K562 (cell line): ENCODE results near the gene CS. TPM values are rescaled to one million over a fixed set of nuclear protein-coding genes. Genes with fewer than 3 reads are reported as not detected.
A peak's percentile ranks its signal among the peaks of the same experiment; 100 is the strongest.

ENCODE experiments used
- ATAC-seq: fragments of 200-7000 bp; cut with Tn5 transposase; 3 replicates; pipeline ENCODE4 v1.9.1; 2020; ENCODE audit warnings: moderate library complexity
- BruUV-seq: library from RNA; stranded (reverse); fragments of 400-500 nt; replicated peaks from 2 replicates; lab custom pipeline; 2021; lab: Mats Ljungman, UMichigan
- CTCF ChIA-PET: fragments of 300-600 bp; formaldehyde crosslinking; extraction: SDS; loops from one replicate; lab custom pipeline; 2021; ENCODE audit warnings: low intra/inter-chr PET ratio; lab: Yijun Ruan, JAX
- POLR2A ChIA-PET: fragments of 300-600, 350-650 bp; sonication (Branson Sonifier 250); formaldehyde crosslinking; extraction: SDS; loops from one replicate; lab custom pipeline; 2021; ENCODE audit warnings: antibody characterized with exemption, inconsistent platforms; lab: Yijun Ruan, JAX
- DNase-seq, 4 experiments: peaks; one replicate each; pipeline versions ENCODE4 v3.0.0 to v3.0.0-alpha.2; 2011 to 2018; ENCODE audit warnings: low spot score in 3 of 4, mixed read lengths in 3 of 4; ENCODE audit errors: extremely low read depth in 1 of 4
- FAIRE-seq: peaks from 2 replicates; lab custom pipeline; 2011; peaks lifted over from hg19 to GRCh38; lab: Jason Lieb, UNC
- H2AFZ ChIP-seq: 2 replicates; pipeline ENCODE4 v1.6.0; 2011; ENCODE audit warnings: low read depth, low read length, control low read depth, inconsistent platforms
- H3K27ac ChIP-seq: fragments of 200-600 bp; 3 replicates; pipeline ENCODE4 v1.8.0; 2011; ENCODE audit warnings: low read depth, mild to moderate bottlenecking, control low read depth, inconsistent platforms, low read length, moderate library complexity, mixed read lengths; ENCODE audit errors: extremely low read depth
- H3K27me3 ChIP-seq, 2 experiments: fragments of 300-600 bp in 1 of 2; 2 replicates in 1 of 2; 3 replicates in 1 of 2; pipeline versions ENCODE4 v1.6.0 to v1.8.0; 2011; ENCODE audit warnings: inconsistent platforms in 2 of 2, low read length in 2 of 2, mild to moderate bottlenecking in 1 of 2, mixed read lengths in 1 of 2, moderate library complexity in 1 of 2; ENCODE audit not compliant: control insufficient read depth in 2 of 2, insufficient read depth in 2 of 2
- H3K36me3 ChIP-seq: fragments of 300-600 bp; 3 replicates; pipeline ENCODE4 v1.8.0; 2011; ENCODE audit warnings: mild to moderate bottlenecking, low read length, inconsistent platforms; ENCODE audit not compliant: control insufficient read depth, insufficient read depth
- H3K4me1 ChIP-seq, 2 experiments: fragments of 200-600 bp in 1 of 2; replicated peaks in 1 of 2; 2 replicates in 1 of 2; 3 replicates in 1 of 2; pipeline versions ENCODE4 v1.5.1 to v1.8.0; 2011; ENCODE audit warnings: inconsistent platforms in 2 of 2, low read length in 2 of 2, mild to moderate bottlenecking in 1 of 2, mixed read lengths in 1 of 2, moderate library complexity in 1 of 2; ENCODE audit not compliant: control insufficient read depth in 2 of 2, insufficient read depth in 2 of 2
- H3K4me2 ChIP-seq: 2 replicates; pipeline ENCODE4 v1.6.1; 2011; ENCODE audit warnings: low read length, control low read depth, inconsistent platforms, mixed read lengths; ENCODE audit not compliant: insufficient read depth
- H3K4me3 ChIP-seq: fragments of 200-600 bp; sonication (generic), shearing (Covaris generic); 2 replicates; pipeline ENCODE4 v1.5.1; 2016; ENCODE audit warnings: control low read depth, inconsistent platforms
- H3K79me2 ChIP-seq: fragments of 200-600 bp; 3 replicates; pipeline ENCODE4 v1.8.0; 2011; ENCODE audit warnings: low read length, inconsistent platforms; ENCODE audit not compliant: control insufficient read depth, insufficient read depth
- H3K9ac ChIP-seq, 2 experiments: 2 replicates each; pipeline versions ENCODE4 v1.6.0 to v1.6.1; 2011; ENCODE audit warnings: low read depth in 2 of 2, low read length in 2 of 2, control low read depth in 1 of 2, inconsistent platforms in 1 of 2, mild to moderate bottlenecking in 1 of 2, mixed read lengths in 1 of 2; ENCODE audit not compliant: insufficient read depth in 1 of 2
- H3K9me1 ChIP-seq: one replicate; pipeline ENCODE4 v1.6.0; 2011; ENCODE audit warnings: inconsistent platforms, mild to moderate bottlenecking, low read length, moderate library complexity; ENCODE audit not compliant: control insufficient read depth, insufficient read depth
- H3K9me3 ChIP-seq: replicated peaks from 2 replicates; pipeline ENCODE4 v1.5.1; 2011; ENCODE audit warnings: low read depth, low read length, inconsistent platforms; ENCODE audit not compliant: control insufficient read depth, insufficient read depth
- H4K20me1 ChIP-seq: replicated peaks from 2 replicates; pipeline ENCODE4 v1.6.1; 2011; ENCODE audit warnings: low read length, inconsistent platforms, mixed read lengths; ENCODE audit not compliant: control insufficient read depth, insufficient read depth
- NRF1 ChIP-seq, 2 experiments: fragments of 450-650 bp; IDR thresholded peaks in 1 of 2; conservative IDR thresholded peaks in 1 of 2; 2 replicates each; pipeline ENCODE4 v1.6.1; 2014; ENCODE audit warnings: mild to moderate bottlenecking in 2 of 2
- RBM25 ChIP-seq: fragments of 200-400 bp; formaldehyde crosslinking; IDR thresholded peaks from 2 replicates; pipeline ENCODE4 v1.6.1; 2018; ENCODE audit warnings: low read length, low read depth, moderate library complexity; ENCODE audit not compliant: severe bottlenecking
- ZFP36 ChIP-seq: fragments of 150-350 bp; IDR thresholded peaks from 2 replicates; pipeline ENCODE4 v1.6.1; 2018; ENCODE audit warnings: low read length, low read depth; ENCODE audit not compliant: partially characterized antibody
- ZNF121 ChIP-seq: sonication (generic); formaldehyde crosslinking; conservative IDR thresholded peaks from 2 replicates; pipeline ENCODE4 v1.8.0; 2022; ENCODE audit warnings: missing genetic modification reagents
- WGBS: fragments of 100-300 bp; shearing (Covaris generic); methylation state at CpG from one replicate; pipeline ENCODE4 v1.1.6; 2016; ENCODE audit warnings: low coverage, mixed read lengths; ENCODE audit not compliant: insufficient coverage; ENCODE audit errors: missing lambda C conversion rate; 5-methylcytosine and 5-hydroxymethylcytosine counted together
- in situ Hi-C: fragments of 300-500 bp; cut with MboI; formaldehyde crosslinking; loops from 4 replicates; pipeline ENCODE4 v1.15.0; 2018; ENCODE audit warnings: inconsistent platforms, mixed read lengths
- intact Hi-C: fragments of 100-400 bp; cut with micrococcal nuclease; formaldehyde crosslinking; loops from 2 replicates; pipeline ENCODE4 v1.14.2; 2022
- polyA plus RNA-seq, 8 experiments: library from polyadenylated mRNA; depleted of rRNA in 4 of 8; stranded (reverse) in 5 of 8; unstranded in 3 of 8; fragments of >200 nt; fragmentation: Nextera tagmentation in 2 of 8; fragmentation: Illumina TruSeq in 1 of 8; extraction: Ambion mirVana in 2 of 8; extraction: Trizol in 1 of 8; gene quantifications; 2 replicates each; pipeline versions ENCODE4 v1.2.1 to v1.2.3, GENCODE V29; 2011 to 2014; ENCODE audit warnings: inconsistent platforms in 1 of 8, missing spikeins in 1 of 8
- total RNA-seq, 7 experiments: library from RNA; depleted of rRNA in 6 of 7; stranded (reverse); fragments of >200 nt in 6 of 7; fragmentation: Illumina TruSeq in 2 of 7; extraction: Trizol in 2 of 7; gene quantifications; 2 replicates each; pipeline versions ENCODE4 v1.2.1 to v1.2.3, GENCODE V29; 2011 to 2021; ENCODE audit warnings: low replicate concordance in 1 of 7

The CS gene
- total and polyA plus RNA-seq, 9 of the 15 experiments (the other 6 are each of a cell fraction or from before 2014, with no cell fraction given) = 99.9 to 390 (median 149) TPM

DNA sequence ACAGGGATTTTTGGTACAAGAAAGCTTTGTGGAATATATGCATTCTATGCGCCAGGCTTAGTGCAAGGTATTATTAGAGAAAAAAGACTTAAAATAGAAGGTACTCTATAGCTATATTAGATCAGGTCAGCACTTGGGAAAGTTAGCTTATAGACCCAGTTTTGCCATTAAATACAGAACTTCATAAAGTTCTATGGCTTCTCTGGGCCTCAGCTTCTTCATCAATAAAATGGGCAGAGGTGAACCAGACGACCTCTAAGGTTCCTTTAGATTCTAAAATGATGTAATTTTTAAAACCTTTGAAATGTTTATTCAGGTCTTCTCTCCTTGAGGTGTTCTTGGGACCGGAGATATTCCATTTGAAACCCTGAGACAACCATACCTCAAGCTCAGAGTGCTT lies 8.6 kb upstream of the CS start:
- Histone ChIP-seq H3K79me2 (no peaks in the 10 kb centered on the region), H3K36me3 (peaks cover 70% of the 10 kb centered on the region), H3K9me1 (no peaks in the 10 kb centered on the region), H3K4me3 (no peak overlapping the region), H3K27me3 (no peaks in the 10 kb centered on the region), H3K4me1 (no peaks in the 10 kb centered on the region), H3K9ac (no peak overlapping the region), H3K4me2 (no peak overlapping the region), H3K27ac (no peak overlapping the region), H2AFZ (no peak overlapping the region), H3K9me3 (no peaks in the 10 kb centered on the region), H4K20me1 (no peaks in the 10 kb centered on the region)
- intact Hi-C loops = no loop called here
- POLR2A ChIA-PET = interaction anchor here (0.8 to 1.6 kb wide), 6 partner anchors 10 to 890 kb away, joined by 3 to 8 read pairs (median 4); partner anchors contain the start of gene CS
- TF ChIP-seq RBM25 (peak; percentile 71), ZFP36 (no peak)
- 83% methylated on average over 3 of the region's 3 CpGs for WGBS
- in situ Hi-C loops = no loop called here
- FAIRE-seq (no peak), ATAC-seq (no peak), DNase-seq (no peak)
- CTCF ChIA-PET = no interaction called here
- BruUV-seq = no TSS peak

DNA sequence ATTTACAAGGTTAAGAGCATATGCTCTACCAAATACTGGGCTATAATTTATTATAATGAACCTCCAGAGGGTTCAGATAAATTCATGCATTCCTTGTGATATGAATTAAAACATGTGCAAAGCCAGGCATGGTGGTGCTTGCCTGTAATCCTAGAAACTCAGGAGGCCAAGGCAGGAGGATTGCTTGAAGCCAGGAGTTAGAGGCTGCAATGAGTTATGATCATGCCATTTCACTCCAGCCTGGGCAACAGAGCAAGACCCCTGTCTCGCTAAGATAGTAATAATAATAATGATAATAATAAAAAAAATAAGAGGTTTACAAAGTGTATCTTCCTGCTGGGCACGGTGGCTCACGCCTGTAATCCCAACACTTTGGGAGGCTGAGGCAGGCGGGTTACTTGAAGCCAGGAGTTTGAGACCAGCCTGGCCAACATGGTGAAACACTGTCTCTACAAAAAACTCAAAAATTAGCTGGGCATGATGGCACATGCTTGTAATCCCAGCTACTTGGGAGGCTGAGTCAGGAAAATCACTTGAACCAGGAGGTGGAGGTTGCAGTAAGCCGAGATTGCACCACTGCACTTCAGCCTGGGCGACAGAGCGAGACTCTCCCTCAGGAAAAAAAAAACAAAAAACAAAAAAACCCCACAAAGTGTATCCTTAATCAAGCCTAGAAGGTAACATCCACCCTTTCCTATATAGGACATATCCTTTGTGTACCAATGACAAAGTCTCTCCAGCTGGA lies 7.3 kb upstream of the CS start:
- no peaks in the 10 kb centered on the region for H3K9me1 ChIP-seq
- no peak overlapping the region for H3K27ac ChIP-seq
- ATAC-seq (no peak), FAIRE-seq (no peak), DNase-seq (no peak)
- H3K4me2 ChIP-seq = no peak overlapping the region
- no peaks in the 10 kb centered on the region for H4K20me1 ChIP-seq
- in situ Hi-C loops (no loop called here), intact Hi-C loops (no loop called here)
- no peaks in the 10 kb centered on the region for H3K27me3 ChIP-seq
- ChIA-PET POLR2A (interaction anchor here (0.6 to 1.6 kb wide), 6 partner anchors 8 to 181 kb away, joined by 3 to 8 read pairs (median 4); partner anchors contain the start of genes CS and PAN2), CTCF (no interaction called here)
- no peaks in the 10 kb centered on the region for H3K79me2 ChIP-seq
- BruUV-seq = no TSS peak
- peak; percentile 64; the same call in 1 of the 2 replicates for TF ChIP-seq ZNF121 (CRISPR knock-in tag)
- TF ChIP-seq NRF1 (conservative IDR thresholded peaks at IDR 0.05 in 1 of 2, IDR thresholded peaks at IDR 0.05 in 1 of 2) = no peak
- TF ChIP-seq RBM25 = peak; percentile 8
- no peaks in the 10 kb centered on the region for H3K9me3 ChIP-seq
- no peak overlapping the region for H2AFZ ChIP-seq
- no peaks in the 10 kb centered on the region; a peak in 1 of 5 replicates for H3K4me1 ChIP-seq
- WGBS = 98% methylated on average over 7 of the region's 7 CpGs
- H3K36me3 ChIP-seq = peaks cover 61% of the 10 kb centered on the region
- no peak overlapping the region for H3K9ac ChIP-seq
- no peak overlapping the region for H3K4me3 ChIP-seq
